ENCODE measurements around the gene PTPN22.

PTPN22 gene

DNA sequence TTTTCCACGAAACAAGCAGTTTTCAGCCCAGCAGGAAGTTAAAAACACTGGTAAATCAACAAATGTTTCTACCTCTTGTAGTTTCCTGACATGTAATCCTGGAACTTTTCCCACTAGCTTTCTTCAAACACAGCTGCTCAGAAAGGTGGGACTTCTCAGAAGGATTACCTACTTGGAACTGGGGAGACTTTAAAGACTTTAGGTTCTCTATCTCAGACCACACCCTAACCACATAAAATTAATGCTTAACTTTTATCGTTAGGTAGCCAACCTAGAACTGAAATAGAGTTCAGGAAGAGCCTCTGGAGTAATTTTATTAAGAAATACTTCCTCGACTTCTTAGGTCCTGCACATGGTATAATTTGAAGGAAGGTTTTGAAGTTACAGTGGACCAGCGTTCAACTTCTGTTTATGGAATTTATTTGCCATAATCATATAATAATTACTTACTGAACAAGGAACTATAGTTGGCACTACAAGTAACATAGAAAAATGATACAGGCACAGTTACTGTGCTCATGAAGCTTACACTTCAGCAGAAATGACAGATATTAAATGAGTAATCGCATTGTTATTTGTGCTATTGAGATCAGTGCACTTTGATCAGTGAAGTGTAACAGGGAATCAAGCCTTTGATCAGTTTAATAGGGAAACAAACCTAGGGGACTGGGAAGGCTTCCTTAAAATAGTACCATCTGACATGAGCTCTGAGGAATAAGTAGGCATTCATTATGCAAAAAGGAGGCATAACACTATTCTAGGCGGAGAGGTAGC lies 16.1 kb upstream of the PTPN22 start, which contains the start of gene BCL2L15:
Gene BCL2L15, minus strand, starts transcription at position 180 of the 774 bp plus-strand sequence. CDS start 206 bp downstream, outside the sequence.
- DNase-seq (ENCODE audit: low read depth in 3 of 3): no peak

DNA sequence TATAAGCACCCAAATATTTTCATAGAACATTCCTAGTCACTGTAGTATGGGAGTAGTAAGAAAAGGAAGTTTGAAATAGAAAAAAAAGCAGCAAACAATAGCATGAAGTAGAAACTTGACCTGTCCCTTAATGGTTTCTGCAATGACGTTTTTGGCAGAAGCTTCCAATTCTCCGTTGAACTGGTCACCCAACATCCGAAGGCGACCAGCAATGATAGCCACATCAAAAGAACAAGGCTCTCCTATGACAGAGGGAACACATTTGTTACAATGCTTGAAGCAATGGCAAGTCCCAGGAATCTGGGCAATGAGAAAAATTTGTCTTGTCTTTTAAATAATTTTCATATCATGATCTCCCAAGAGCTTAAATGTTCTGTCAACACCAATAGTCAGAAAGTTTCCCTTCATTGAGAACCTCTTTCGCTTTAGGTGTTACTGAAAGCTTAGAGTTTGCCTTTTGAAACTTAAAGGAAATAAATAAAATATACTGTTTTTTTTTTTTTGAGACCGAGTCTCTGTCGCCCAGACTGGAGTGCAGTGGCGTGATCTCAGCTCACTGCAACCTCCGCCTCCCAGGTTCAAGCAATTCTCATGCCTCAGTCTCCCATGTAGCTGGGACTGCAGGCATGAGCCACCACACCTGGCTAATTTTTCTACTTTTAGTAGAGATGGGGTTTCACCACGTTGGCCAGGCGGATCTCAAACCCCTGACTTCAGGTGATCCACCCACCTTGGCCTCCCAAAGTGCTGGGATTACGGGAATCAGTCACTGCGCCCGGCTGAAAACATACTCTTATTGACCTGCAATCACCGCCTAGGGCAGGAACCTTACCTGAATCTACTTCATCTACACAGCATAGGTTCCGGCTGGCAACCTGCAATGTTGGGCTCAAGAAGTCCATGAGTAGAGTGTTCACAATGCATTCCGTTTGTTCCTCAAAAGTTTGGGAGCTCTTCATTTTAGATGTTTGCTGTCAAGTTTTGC lies 15.2 kb upstream of the PTPN22 start:
- no peak for DNase-seq (ENCODE audit: low read depth in 3 of 3)

DNA sequence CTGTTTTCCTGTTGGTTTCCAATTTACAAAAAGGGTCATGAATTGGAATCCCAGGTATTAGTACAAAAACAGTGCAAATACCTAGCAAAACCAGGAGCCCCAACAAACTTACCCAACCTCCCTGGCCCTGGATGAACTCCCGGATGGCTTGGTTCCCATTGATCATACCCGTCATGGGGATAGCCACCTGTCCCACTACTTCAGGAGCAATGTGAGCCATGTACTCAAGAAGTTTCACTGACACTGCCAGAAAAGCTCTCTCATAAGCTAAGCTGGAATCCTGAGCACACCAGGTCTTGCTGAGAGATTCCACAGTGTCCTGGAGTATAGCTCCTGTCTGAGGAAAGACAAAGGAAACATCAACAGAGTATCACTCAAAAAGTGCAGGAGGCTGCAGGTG lies 10.1 kb upstream of the PTPN22 start:
- DNase-seq (ENCODE audit: low read depth in 3 of 3): no peak

DNA sequence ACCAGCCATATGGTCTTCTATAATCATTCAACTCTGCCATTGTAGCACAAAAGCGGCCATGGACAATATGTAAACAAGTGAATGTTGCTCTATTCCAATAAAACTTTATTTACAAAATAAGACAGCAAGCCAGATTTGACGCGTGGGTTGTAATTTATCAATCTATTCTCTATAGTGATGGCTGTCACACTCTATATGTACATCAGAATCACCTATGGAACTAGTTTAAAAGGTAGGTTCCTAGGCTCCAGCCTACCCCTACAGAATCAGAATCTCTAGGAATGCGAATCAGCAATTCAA lies 8.2 kb upstream of the PTPN22 start:
- DNase-seq (ENCODE audit: low read depth in 3 of 3): no peak

DNA sequence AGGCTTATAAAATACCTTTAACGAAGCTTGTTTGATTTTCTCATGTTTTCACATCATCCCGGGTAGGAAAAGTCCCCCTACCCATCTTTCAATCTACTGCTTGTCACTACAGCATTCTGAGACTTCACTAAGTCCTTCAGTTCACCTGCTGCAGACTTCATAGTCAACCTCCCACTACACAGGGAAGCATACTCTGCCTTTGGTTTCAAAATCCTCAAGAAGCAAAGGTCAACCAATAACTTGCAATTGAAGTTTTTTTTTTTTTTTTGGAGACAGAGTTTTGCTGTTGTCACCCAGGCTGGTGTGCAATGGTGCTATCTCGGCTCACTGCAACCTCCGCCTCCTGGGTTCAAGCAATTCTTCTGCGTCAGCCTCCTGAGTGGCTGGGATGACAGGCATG lies 4.7 kb upstream of the PTPN22 start:
- no peak for DNase-seq (ENCODE audit: low read depth in 3 of 3)

DNA sequence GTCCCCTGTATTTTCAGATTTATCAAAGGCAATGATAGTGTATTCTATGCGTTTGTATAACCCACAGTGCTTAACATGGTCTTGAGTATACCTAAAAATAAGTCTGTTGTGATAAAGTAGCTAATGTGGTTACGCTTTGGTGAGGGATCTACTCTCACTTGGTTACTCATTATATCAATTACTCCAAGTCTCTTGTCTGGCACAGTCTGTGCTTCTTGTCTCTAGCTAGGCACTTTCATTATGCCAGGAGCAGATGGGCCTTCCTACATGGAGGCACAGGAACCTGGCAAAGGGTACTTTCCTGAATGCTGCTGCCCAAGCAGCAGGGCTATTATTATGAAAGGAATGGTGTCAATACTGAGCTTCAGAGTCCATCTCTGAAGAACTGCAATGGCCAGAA lies 4.2 kb upstream of the PTPN22 start:
- no peak for DNase-seq (ENCODE audit: low read depth in 3 of 3)

DNA sequence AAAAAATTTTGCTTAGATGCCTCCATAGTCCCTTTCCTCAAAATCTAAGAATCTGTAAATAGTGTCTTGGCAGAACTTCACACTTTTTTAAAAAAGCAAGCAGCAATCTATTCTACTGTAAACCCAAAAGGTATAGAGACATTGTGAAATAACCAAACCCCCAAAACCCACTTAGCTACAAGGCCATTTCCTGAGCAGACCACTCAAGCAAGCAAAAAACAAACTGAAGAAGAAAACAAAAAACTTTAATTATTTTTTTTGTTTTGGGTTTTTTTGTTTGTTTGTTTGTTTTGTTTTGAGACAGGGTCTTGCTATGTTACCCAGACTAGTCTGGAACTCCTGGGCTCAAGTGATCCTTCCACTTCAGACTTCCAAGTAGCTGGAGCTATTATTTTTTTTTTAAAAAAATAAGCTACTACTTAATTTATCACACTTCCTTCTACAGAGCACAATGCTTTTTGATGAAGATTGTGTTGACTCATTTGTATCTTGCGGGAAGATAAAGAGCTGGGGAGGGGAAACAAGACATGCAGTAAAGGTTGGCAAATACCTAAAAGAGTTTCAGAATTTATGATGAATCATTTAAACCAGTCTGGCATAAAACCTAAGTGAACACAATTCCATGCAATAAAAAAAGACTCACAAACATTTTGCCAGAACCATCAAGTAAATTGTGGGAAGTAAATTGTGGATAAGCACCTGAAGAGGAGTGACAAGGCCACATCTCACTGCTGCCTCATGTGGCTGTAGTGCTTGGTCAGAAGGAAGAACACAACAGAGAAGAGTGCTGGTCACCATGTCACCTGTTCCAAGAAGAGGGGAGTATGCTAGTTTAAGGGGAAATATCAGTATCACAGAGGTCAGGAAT lies 2.7 kb upstream of the PTPN22 start:
- no peak for DNase-seq (ENCODE audit: low read depth in 3 of 3)

DNA sequence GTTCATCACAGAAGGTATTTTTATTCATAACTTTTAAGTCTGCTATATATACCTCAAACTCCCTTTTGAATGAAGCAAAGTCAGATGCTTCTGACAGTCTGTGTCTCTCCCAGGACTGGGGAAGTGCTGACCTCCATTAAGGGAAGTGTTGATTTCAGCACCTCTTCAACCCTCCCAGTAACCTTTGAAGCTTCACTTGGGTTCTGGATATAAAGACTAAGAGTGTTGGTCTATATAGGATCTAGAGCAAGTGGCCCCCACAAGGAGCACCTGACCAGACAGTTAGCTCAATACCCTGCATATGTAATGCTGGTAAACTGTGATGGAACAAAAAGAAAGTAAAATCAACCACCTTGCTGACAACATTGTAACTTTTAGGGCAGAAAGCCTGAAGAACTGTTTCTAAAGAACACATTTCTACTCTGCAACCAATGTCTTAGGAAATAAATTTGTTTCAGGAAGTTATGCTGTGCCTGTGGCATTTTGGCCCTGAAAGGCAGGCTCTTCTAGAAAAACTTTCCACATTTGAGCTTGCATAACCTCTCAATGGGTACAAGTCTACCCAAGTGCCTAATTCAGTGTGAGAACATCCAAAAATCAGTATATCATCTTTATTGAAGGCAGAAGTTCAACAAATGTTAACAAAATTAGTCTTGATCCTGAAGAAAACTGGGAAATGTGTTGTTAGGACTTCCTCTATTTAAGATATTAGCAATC lies 865 bp upstream of the PTPN22 start:
- DNase-seq (ENCODE audit: low read depth in 3 of 3): no peak

DNA sequence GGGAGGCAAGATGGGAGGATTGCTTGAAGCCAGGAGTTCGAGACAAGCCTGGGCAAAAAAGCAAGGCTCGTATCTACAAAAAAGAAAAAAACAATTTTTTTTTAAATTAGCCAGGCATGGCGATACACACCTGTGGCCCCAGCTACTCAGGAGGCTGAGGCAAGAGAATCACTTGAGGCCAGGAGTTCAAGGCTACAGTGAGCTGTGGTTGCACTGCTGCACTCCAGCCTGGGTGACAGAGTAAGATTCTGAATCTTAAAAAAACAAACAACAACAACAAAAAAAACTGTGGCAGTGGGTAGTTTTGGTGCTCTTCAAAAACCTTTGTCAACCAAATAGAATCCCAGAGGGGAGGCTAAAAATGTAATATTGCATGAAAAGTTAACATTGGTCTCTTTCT lies 734 bp downstream of the PTPN22 start:
- DNase-seq (ENCODE audit: low read depth in 3 of 3): no peak

DNA sequence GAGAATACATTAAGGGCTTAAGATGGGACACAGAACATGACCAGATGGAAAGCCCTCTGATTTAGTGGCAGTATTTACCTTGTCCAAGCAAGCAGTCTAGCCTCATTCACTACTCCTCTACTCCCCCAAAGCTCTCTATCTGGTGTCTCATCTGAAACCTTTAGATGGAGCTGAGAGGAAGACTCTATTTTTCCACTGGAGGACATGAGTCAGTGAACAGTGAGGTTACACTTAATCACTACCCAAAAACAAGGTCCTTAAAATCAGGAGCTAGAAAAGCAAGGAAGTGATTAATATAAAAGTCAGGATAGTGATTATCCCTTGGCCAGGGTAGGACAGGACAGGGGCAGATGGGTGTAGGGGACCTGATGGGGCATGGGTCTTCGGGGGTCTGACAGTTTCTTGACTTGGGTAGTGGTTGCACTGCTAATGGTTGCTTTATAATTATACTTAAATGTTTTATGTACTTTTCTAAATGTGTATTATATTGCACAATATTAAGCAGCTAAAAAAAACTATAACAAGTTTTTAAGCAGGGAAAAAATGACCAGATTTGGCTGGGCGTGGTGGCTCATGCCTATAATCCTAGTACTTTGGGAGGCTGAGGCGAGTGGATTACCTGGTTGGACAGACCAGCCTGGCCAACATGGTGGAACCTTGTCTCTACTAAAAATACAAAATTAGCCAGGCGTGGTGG lies 3.0 kb downstream of the PTPN22 start:
- DNase-seq (ENCODE audit: low read depth in 3 of 3): no peak

DNA sequence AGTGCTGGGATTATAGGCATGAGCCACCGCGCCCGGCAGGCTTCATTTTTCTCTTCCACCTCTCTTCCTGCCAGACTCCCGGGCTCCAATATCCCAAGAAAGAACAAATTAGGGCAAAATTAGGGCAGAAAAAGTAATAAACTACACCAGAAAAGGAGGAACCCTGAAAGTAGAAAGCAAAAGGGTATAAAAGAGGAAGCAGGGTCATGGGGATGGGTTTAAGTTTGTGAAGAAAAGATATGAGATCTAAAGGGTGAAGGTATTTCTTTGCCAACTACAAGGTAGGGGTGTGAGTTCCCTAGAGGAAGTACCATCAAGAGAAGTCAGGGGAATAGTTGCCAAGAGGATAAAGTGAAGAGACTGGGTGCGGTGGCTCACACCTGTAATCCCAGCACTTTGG lies 9.9 kb downstream of the PTPN22 start:
- no peak for DNase-seq (ENCODE audit: low read depth in 3 of 3)

DNA sequence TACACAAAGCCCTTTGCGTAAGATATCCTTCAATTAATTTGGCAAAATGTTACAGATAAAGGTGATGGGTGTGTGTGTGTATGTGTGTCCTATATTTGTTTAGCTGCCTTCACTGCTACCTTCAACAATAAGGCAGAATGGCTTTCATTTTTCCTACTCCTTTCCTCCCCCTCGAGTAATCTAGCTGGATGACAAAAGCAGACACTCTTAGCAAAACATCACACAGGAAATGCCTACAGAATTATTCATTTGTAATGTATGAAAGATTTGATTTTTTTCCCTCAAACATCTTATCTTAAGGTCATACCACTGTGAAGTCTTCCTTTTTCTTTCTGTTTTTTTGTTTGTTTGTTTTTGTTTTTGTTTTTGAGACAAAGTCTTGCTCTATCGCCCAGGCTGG lies 10.6 kb downstream of the PTPN22 start:
- DNase-seq (ENCODE audit: low read depth in 3 of 3): no peak

DNA sequence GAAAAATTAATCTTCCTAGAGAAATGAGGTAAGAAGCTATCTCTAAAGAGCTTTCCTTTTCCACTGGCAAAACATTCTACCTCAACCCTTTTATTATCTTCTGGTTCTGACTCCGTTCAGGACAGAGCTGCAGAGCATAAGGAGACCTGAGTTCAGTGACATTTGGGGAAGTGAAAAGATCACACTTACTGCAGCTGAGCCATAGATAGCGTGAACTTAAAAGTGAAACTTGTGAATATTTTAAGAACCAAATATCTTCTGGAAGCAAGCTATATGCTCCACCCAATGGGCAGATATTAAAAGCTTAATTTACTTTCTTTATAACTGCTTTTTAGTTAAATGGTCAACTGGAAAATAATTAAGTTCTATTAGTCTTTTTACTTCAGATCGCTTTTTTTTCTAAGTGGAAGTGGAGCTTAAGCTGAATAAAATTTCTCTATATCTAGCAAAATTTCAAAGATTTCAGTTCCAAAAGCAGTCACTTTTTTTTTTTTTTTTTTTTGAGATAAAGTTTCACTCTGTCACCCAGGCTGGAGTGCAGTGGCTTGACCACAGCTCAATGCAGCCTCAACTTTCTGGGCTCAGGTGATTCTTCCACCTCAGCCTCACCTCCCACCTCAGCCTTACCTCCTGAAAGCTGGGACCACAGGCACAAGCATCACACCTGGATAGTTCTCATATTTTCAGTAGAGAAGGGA lies 11.9 kb downstream of the PTPN22 start:
- DNase-seq (ENCODE audit: low read depth in 3 of 3): no peak

DNA sequence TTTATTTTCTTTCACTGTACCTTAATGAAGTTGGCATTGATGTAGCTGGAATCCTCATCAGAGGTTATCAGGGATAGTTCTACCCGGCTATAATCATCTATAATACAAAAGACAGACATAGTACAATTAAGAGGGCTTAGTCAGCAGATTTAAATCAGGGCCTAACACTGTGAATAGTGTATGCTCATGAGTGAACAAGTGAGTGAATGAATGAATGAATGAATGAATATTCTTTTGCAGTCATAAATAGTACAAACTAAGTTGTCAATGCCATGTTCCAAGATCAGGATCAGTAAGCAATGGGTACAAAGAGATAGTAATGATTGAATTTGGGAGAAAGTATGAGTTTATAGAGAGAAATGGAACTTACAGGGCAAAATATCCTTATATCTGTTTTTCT lies 12.5 kb downstream of the PTPN22 start:
- DNase-seq (ENCODE audit: low read depth in 3 of 3): no peak

DNA sequence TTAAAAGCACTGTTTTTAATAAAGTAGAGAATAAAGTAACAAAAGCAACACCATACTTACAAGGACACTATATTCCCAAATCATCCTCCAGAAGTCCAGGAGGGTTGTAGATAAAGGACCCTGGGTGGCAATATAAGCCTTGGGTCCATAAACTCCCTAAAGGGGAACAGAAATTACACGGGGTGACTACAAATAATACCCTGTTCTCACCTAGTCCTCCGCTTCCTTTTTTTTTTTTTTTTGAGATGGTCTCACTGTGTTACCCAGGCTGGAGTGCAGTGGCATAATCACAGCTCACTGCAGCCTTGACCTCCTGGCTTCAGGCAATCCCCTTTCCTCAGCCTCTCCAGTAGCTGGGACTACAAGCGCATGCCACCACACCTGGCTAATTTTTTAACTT lies 13.1 kb downstream of the PTPN22 start:
- DNase-seq (ENCODE audit: low read depth in 3 of 3): no peak

DNA sequence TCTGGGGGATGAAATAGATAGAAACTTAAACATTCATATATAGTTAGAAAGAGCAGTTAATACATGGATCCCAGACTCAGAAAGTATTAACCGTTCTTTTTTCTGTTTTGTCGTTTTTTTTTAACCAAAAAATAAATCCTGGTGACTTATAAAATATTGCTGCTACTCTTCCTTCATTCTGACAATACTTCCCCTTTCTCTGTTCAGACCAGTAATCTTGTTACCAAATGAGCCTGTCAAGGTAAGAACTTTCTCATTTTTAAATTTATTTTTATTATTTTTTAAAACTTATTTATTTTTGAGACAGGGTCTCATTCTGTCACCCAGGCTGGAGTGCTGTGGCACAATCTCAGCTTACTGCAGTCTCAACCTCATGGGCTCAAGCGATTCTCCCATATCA lies 13.7 kb downstream of the PTPN22 start:
- no peak for DNase-seq (ENCODE audit: low read depth in 3 of 3)

DNA sequence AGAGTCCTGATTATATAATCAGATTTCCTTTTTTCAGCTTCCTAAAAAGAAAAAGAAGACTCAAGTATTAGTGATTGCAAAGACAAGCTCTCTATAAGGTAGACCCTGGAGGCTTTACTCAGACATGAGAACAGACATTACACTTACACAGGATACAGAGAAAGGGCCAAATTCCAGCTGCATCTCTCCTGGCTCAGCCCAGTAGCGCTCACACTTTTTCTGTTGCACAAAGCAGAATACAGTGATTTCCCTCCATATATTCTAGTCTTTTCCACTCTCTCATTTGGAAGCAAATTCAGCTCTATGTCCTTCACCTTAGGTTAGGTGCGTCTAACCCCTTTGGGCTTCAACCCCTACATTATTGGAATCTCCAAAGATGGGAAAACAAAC lies 15.1 kb downstream of the PTPN22 start:
- no peak for DNase-seq (ENCODE audit: low read depth in 3 of 3)

DNA sequence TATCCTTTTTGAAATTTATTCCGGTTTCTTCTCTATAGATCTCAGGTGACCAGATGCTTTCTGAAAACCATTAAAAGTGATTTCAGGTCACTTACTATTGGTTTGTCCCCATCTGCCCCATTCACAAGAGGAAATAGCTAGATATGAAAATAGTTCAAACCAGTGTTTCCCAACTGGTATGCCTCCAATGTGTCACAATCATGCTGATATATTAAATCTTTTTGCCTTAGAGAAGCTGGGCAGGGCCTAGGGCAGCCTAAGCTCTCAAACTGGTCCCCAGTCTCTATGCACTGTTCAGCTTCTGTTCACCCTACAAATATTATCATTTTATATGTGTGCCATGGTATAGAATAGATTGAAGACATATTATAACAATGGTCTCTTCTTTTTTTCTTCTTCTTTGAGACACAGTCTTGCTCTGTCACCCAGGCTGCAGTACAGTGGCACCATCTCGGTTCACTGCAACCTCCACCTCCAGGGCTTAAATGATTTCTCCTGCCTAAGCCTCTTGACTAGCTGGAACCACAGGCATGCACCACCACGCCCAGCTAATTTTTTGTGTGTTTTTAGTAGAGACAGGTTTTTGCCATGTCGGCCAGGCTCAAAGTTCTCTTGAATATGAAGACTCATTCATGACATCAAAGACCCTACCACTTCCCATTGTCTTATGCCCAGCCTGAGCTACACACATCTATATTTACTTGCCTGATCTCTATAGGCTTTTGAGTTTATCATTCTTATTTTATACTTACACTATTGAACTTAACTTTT lies 15.7 kb downstream of the PTPN22 start:
- no peak for DNase-seq (ENCODE audit: low read depth in 3 of 3)

DNA sequence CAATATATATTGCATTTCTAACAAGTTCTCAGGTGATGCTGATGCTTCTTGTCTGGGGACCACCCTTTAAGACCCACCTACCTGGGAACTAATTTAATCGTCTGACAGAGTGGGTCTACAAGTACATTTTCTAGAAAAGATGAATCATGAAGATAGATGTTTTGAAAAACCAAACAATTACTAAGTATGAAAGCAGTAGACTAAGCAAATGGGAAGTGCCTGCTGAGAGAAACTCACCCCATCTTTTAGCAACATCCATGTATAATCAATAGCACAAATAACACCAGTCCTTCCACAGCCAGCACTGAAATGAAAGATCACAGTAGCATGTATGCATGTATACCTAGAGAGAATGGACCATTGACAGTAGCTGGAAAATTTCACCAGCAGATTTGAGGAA lies 17.3 kb downstream of the PTPN22 start:
- no peak for DNase-seq (ENCODE audit: low read depth in 3 of 3)

Data from stimulated activated CD4-positive, alpha-beta T cell treated with anti-CD3 and anti-CD28 coated beads, TNF-alpha, amount 100 ng/mL, for 4 hours (primary cell).